ENCODE results near the gene ENGASE.

ENGASE gene

GRCh38 chr17:79074649-79075445, at the start of gene ENGASE:
TSS of gene ENGASE (plus strand) at chr17:79074824. CDS start at chr17:79074945, 121 bp downstream.
- peaks cover 2% of the 10 kb centered on the region for H3K27me3 ChIP-seq (replicated peaks)
- peak within 1 kb of the TSS; percentile 16 for H3K27ac ChIP-seq
- H3K36me3 ChIP-seq (replicated peaks) = peaks cover 6% of the 10 kb centered on the region
- DNase-seq = peak; percentile 83
- TF ChIP-seq CTCF (IDR thresholded peaks at IDR 0.05; ENCODE audit: low read depth, low read length, missing control alignments) = no peak
- in situ Hi-C loops (cut with HindIII; ENCODE audit: low pct_ligation_motif_present, low sequenced_read_pairs) = no loop called here
- peak within 1 kb of the TSS; percentile 65 for H3K4me3 ChIP-seq (ENCODE audit: low read depth, low read length)

GRCh38 chr17:79024901-79025737, 49.5 kb upstream of the ENGASE start:
- TF ChIP-seq CTCF (IDR thresholded peaks at IDR 0.05; ENCODE audit: low read depth, low read length, missing control alignments) = no peak
- peaks cover 15% of the 10 kb centered on the region for H3K27me3 ChIP-seq (replicated peaks)
- H3K36me3 ChIP-seq (replicated peaks) = no peaks in the 10 kb centered on the region
- H3K4me3 ChIP-seq (ENCODE audit: low read depth, low read length) = peak overlapping the region; percentile 61
- DNase-seq = no peak
- in situ Hi-C loops (cut with HindIII; ENCODE audit: low pct_ligation_motif_present, low sequenced_read_pairs) = no loop called here
- no peak overlapping the region for H3K27ac ChIP-seq

- no peaks in the 10 kb centered on the region for H3K36me3 ChIP-seq (replicated peaks)
- TF ChIP-seq CTCF (IDR thresholded peaks at IDR 0.05; ENCODE audit: low read depth, low read length, missing control alignments) = no peak
- in situ Hi-C loops (cut with HindIII; ENCODE audit: low pct_ligation_motif_present, low sequenced_read_pairs) = no loop called here
- H3K27me3 ChIP-seq (replicated peaks) = peaks cover 15% of the 10 kb centered on the region
- no peak for DNase-seq
- no peak overlapping the region for H3K27ac ChIP-seq
- no peak overlapping the region for H3K4me3 ChIP-seq (ENCODE audit: low read depth, low read length)
Observed at GRCh38 chr17:79026376-79027273, 48.0 kb upstream of the ENGASE start.

GRCh38 chr17:79027274-79027924, 47.2 kb upstream of the ENGASE start:
- Histone ChIP-seq H3K27ac (no peak overlapping the region), H3K4me3 (ENCODE audit: low read depth, low read length) (no peak overlapping the region), H3K27me3 (replicated peaks) (peaks cover 15% of the 10 kb centered on the region), H3K36me3 (replicated peaks) (no peaks in the 10 kb centered on the region)
- DNase-seq = no peak
- no peak for TF ChIP-seq CTCF (IDR thresholded peaks at IDR 0.05; ENCODE audit: low read depth, low read length, missing control alignments)
- in situ Hi-C loops (cut with HindIII; ENCODE audit: low pct_ligation_motif_present, low sequenced_read_pairs) = no loop called here

- no peaks in the 10 kb centered on the region for H3K36me3 ChIP-seq (replicated peaks)
- no peak overlapping the region for H3K27ac ChIP-seq
- in situ Hi-C loops (cut with HindIII; ENCODE audit: low pct_ligation_motif_present, low sequenced_read_pairs) = no loop called here
- DNase-seq = no peak
- peaks cover 15% of the 10 kb centered on the region for H3K27me3 ChIP-seq (replicated peaks)
- TF ChIP-seq CTCF (IDR thresholded peaks at IDR 0.05; ENCODE audit: low read depth, low read length, missing control alignments) = no peak
- no peak overlapping the region for H3K4me3 ChIP-seq (ENCODE audit: low read depth, low read length)
Observed at GRCh38 chr17:79027925-79028491, 46.6 kb upstream of the ENGASE start.

All from brain microvascular endothelial cell (primary cell).